K562 (cell line): ENCODE data around the gene LNX2. TPM values are rescaled to one million over a fixed set of nuclear protein-coding genes. Genes with fewer than 3 reads are reported as not detected.

Experiments used
- ATAC-seq: fragments of 200-7000 bp; cut with Tn5 transposase; 3 replicates; pipeline ENCODE4 v1.9.1; 2020; ENCODE audit warnings: moderate library complexity
- BruUV-seq: library from RNA; stranded (reverse); fragments of 400-500 nt; replicated peaks from 2 replicates; lab custom pipeline; 2021; lab: Mats Ljungman, UMichigan
- CTCF ChIA-PET: fragments of 300-600 bp; formaldehyde crosslinking; extraction: SDS; loops from one replicate; lab custom pipeline; 2021; ENCODE audit warnings: low intra/inter-chr PET ratio; lab: Yijun Ruan, JAX
- POLR2A ChIA-PET: fragments of 300-600, 350-650 bp; sonication (Branson Sonifier 250); formaldehyde crosslinking; extraction: SDS; loops from one replicate; lab custom pipeline; 2021; ENCODE audit warnings: antibody characterized with exemption, inconsistent platforms; lab: Yijun Ruan, JAX
- DNase-seq, 4 experiments: peaks; one replicate each; pipeline versions ENCODE4 v3.0.0 to v3.0.0-alpha.2; 2011 to 2018; ENCODE audit warnings: low spot score in 3 of 4, mixed read lengths in 3 of 4; ENCODE audit errors: extremely low read depth in 1 of 4
- FAIRE-seq: peaks from 2 replicates; lab custom pipeline; 2011; peaks lifted over from hg19 to GRCh38; lab: Jason Lieb, UNC
- H2AFZ ChIP-seq: 2 replicates; pipeline ENCODE4 v1.6.0; 2011; ENCODE audit warnings: low read depth, low read length, control low read depth, inconsistent platforms
- H3K27ac ChIP-seq: fragments of 200-600 bp; 3 replicates; pipeline ENCODE4 v1.8.0; 2011; ENCODE audit warnings: low read depth, mild to moderate bottlenecking, control low read depth, inconsistent platforms, low read length, moderate library complexity, mixed read lengths; ENCODE audit errors: extremely low read depth
- H3K27me3 ChIP-seq, 2 experiments: fragments of 300-600 bp in 1 of 2; 2 replicates in 1 of 2; 3 replicates in 1 of 2; pipeline versions ENCODE4 v1.6.0 to v1.8.0; 2011; ENCODE audit warnings: inconsistent platforms in 2 of 2, low read length in 2 of 2, mild to moderate bottlenecking in 1 of 2, mixed read lengths in 1 of 2, moderate library complexity in 1 of 2; ENCODE audit not compliant: control insufficient read depth in 2 of 2, insufficient read depth in 2 of 2
- H3K36me3 ChIP-seq: fragments of 300-600 bp; 3 replicates; pipeline ENCODE4 v1.8.0; 2011; ENCODE audit warnings: mild to moderate bottlenecking, low read length, inconsistent platforms; ENCODE audit not compliant: control insufficient read depth, insufficient read depth
- H3K4me1 ChIP-seq, 2 experiments: fragments of 200-600 bp in 1 of 2; replicated peaks in 1 of 2; 2 replicates in 1 of 2; 3 replicates in 1 of 2; pipeline versions ENCODE4 v1.5.1 to v1.8.0; 2011; ENCODE audit warnings: inconsistent platforms in 2 of 2, low read length in 2 of 2, mild to moderate bottlenecking in 1 of 2, mixed read lengths in 1 of 2, moderate library complexity in 1 of 2; ENCODE audit not compliant: control insufficient read depth in 2 of 2, insufficient read depth in 2 of 2
- H3K4me2 ChIP-seq: 2 replicates; pipeline ENCODE4 v1.6.1; 2011; ENCODE audit warnings: low read length, control low read depth, inconsistent platforms, mixed read lengths; ENCODE audit not compliant: insufficient read depth
- H3K4me3 ChIP-seq: fragments of 200-600 bp; sonication (generic), shearing (Covaris generic); 2 replicates; pipeline ENCODE4 v1.5.1; 2016; ENCODE audit warnings: control low read depth, inconsistent platforms
- H3K79me2 ChIP-seq: fragments of 200-600 bp; 3 replicates; pipeline ENCODE4 v1.8.0; 2011; ENCODE audit warnings: low read length, inconsistent platforms; ENCODE audit not compliant: control insufficient read depth, insufficient read depth
- H3K9ac ChIP-seq, 2 experiments: 2 replicates each; pipeline versions ENCODE4 v1.6.0 to v1.6.1; 2011; ENCODE audit warnings: low read depth in 2 of 2, low read length in 2 of 2, control low read depth in 1 of 2, inconsistent platforms in 1 of 2, mild to moderate bottlenecking in 1 of 2, mixed read lengths in 1 of 2; ENCODE audit not compliant: insufficient read depth in 1 of 2
- H3K9me1 ChIP-seq: one replicate; pipeline ENCODE4 v1.6.0; 2011; ENCODE audit warnings: inconsistent platforms, mild to moderate bottlenecking, low read length, moderate library complexity; ENCODE audit not compliant: control insufficient read depth, insufficient read depth
- H3K9me3 ChIP-seq: replicated peaks from 2 replicates; pipeline ENCODE4 v1.5.1; 2011; ENCODE audit warnings: low read depth, low read length, inconsistent platforms; ENCODE audit not compliant: control insufficient read depth, insufficient read depth
- H4K20me1 ChIP-seq: replicated peaks from 2 replicates; pipeline ENCODE4 v1.6.1; 2011; ENCODE audit warnings: low read length, inconsistent platforms, mixed read lengths; ENCODE audit not compliant: control insufficient read depth, insufficient read depth
- E2F6 ChIP-seq, 2 experiments: IDR thresholded peaks; 2 replicates each; pipeline ENCODE4 v1.6.1; 2011; ENCODE audit warnings: borderline replicate concordance in 1 of 2, control low read depth in 1 of 2, low read depth in 1 of 2, low read length in 1 of 2, mild to moderate bottlenecking in 1 of 2, mixed read lengths in 1 of 2, moderate library complexity in 1 of 2; ENCODE audit not compliant: insufficient read depth in 1 of 2, insufficient read length in 1 of 2, poor library complexity in 1 of 2, severe bottlenecking in 1 of 2; ENCODE audit errors: extremely low read depth in 1 of 2
- HMG20B ChIP-seq: fragments of 250-450 bp; sonication (Bioruptor Pico); IDR thresholded peaks from 2 replicates; pipeline ENCODE4 v1.5.0; 2021; ENCODE audit warnings: mild to moderate bottlenecking
- HMGN3 ChIP-seq: IDR thresholded peaks from 2 replicates; pipeline ENCODE4 v1.6.1; 2011; ENCODE audit warnings: borderline replicate concordance, low read depth, mild to moderate bottlenecking, mixed read lengths, low read length; ENCODE audit not compliant: insufficient read length; ENCODE audit errors: extremely low read depth
- NONO ChIP-seq, 2 experiments: fragments of 200-400 bp in 1 of 2; fragments of 450-650 bp in 1 of 2; formaldehyde crosslinking in 1 of 2; IDR thresholded peaks; 2 replicates each; pipeline ENCODE4 v1.6.1; 2017; ENCODE audit warnings: low read depth in 2 of 2, mild to moderate bottlenecking in 2 of 2, moderate library complexity in 2 of 2, low read length in 1 of 2
- NR2F6 ChIP-seq: fragments of 450-650 bp; formaldehyde crosslinking; IDR thresholded peaks from 2 replicates; pipeline ENCODE4 v1.4.0; 2020; ENCODE audit warnings: mild to moderate bottlenecking
- PCBP2 ChIP-seq: fragments of 200-400 bp; formaldehyde crosslinking; IDR thresholded peaks from 2 replicates; pipeline ENCODE4 v1.6.1; 2018; ENCODE audit warnings: low read length, low read depth, mild to moderate bottlenecking, moderate library complexity; ENCODE audit not compliant: poor library complexity, severe bottlenecking
- RBM25 ChIP-seq: fragments of 200-400 bp; formaldehyde crosslinking; IDR thresholded peaks from 2 replicates; pipeline ENCODE4 v1.6.1; 2018; ENCODE audit warnings: low read length, low read depth, moderate library complexity; ENCODE audit not compliant: severe bottlenecking
- ZNF830 ChIP-seq: fragments of 250-450 bp; sonication (Bioruptor Pico); IDR thresholded peaks from 2 replicates; pipeline ENCODE4 v1.5.0; 2021; ENCODE audit warnings: mild to moderate bottlenecking
- WGBS: fragments of 100-300 bp; shearing (Covaris generic); methylation state at CpG from one replicate; pipeline ENCODE4 v1.1.6; 2016; ENCODE audit warnings: low coverage, mixed read lengths; ENCODE audit not compliant: insufficient coverage; ENCODE audit errors: missing lambda C conversion rate; 5-methylcytosine and 5-hydroxymethylcytosine counted together
- in situ Hi-C: fragments of 300-500 bp; cut with MboI; formaldehyde crosslinking; loops from 4 replicates; pipeline ENCODE4 v1.15.0; 2018; ENCODE audit warnings: inconsistent platforms, mixed read lengths
- intact Hi-C: fragments of 100-400 bp; cut with micrococcal nuclease; formaldehyde crosslinking; loops from 2 replicates; pipeline ENCODE4 v1.14.2; 2022
- polyA plus RNA-seq, 8 experiments: library from polyadenylated mRNA; depleted of rRNA in 4 of 8; stranded (reverse) in 5 of 8; unstranded in 3 of 8; fragments of >200 nt; fragmentation: Nextera tagmentation in 2 of 8; fragmentation: Illumina TruSeq in 1 of 8; extraction: Ambion mirVana in 2 of 8; extraction: Trizol in 1 of 8; gene quantifications; 2 replicates each; pipeline versions ENCODE4 v1.2.1 to v1.2.3, GENCODE V29; 2011 to 2014; ENCODE audit warnings: inconsistent platforms in 1 of 8, missing spikeins in 1 of 8
- total RNA-seq, 7 experiments: library from RNA; depleted of rRNA in 6 of 7; stranded (reverse); fragments of >200 nt in 6 of 7; fragmentation: Illumina TruSeq in 2 of 7; extraction: Trizol in 2 of 7; gene quantifications; 2 replicates each; pipeline versions ENCODE4 v1.2.1 to v1.2.3, GENCODE V29; 2011 to 2021; ENCODE audit warnings: low replicate concordance in 1 of 7

Gene LNX2
- total and polyA plus RNA-seq, 9 of the 15 experiments (the other 6 are each of a cell fraction or from before 2014, with no cell fraction given): 1.5 to 5.5 (median 4.0) TPM

DNA sequence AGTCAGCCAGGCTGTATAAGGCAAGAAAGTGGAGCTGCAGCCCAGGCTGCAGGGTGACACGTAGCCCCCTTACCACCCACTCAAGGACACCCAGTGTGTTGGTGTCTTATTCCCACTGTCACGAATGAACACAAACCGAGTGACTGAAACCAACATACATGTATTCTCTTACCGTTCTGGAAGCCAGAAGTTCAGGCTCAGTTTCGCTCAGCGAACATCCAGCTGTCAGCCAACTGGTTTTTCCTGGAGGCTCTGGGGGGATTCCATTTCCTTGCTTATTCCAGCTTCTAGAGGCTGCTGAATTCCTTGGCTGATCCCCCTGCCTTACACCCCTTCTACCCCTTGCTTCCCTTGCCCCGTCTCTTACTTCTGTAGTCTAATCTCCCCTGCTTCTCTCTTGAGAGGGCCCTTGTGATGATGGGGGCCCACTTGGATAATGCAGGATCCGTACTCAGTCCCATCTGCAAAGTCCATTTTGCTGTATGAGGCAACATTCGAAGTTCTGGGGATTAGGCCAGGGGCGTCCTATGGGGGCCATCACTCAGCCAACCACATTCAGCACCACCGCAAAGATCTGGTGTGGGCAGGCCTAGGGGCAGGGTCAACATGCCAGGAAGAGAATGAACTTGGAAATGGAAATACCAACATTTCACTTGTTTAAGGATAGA, 122.6 kb downstream of the LNX2 start:
- no peaks in the 10 kb centered on the region for H4K20me1 ChIP-seq
- intact Hi-C loops: no loop called here

More for the DNA sequence above, 122.6 kb downstream of the LNX2 start:
- FAIRE-seq: no peak
- Histone ChIP-seq H3K79me2 (no peaks in the 10 kb centered on the region), H3K9ac (no peak overlapping the region), H3K9me1 (no peaks in the 10 kb centered on the region), H3K4me3 (no peak overlapping the region), H3K27me3 (peaks cover 0 to 36% of the 10 kb centered on the region in 2 experiments; a peak in 3 of 5 replicates), H3K27ac (no peak overlapping the region), H3K4me2 (no peak overlapping the region), H3K4me1 (no peaks in the 10 kb centered on the region), H2AFZ (no peak overlapping the region), H3K36me3 (no peaks in the 10 kb centered on the region), H3K9me3 (no peaks in the 10 kb centered on the region)
- TF ChIP-seq NONO (IDR thresholded peaks at IDR 0.05; ENCODE audit: low read depth in 2 of 2, low read length in 1 of 2) (no peak), HMG20B (CRISPR knock-in tag) (no peak), ZNF830 (no peak), HMGN3 (no peak), PCBP2 (no peak), E2F6 (IDR thresholded peaks at IDR 0.05; ENCODE audit: borderline replicate concordance in 1 of 2, extremely low read depth in 1 of 2, insufficient read depth in 1 of 2, insufficient read length in 1 of 2, low read depth in 1 of 2, low read length in 1 of 2, poor library complexity in 1 of 2, severe bottlenecking in 1 of 2) (no peak), NR2F6 (CRISPR knock-in tag) (no peak), RBM25 (no peak)
- CTCF ChIA-PET: no interaction called here
- DNase-seq: no peak
- in situ Hi-C loops: no loop called here
- no TSS peak for BruUV-seq
- no peak for ATAC-seq
- 3% methylated on average over 8 of the region's 11 CpGs for WGBS
- POLR2A ChIA-PET: no interaction called here
